ENCODE measurements around the gene KRTAP10-1.
A peak's percentile ranks its signal among the peaks of the same experiment; 100 is the strongest.

Gene KRTAP10-1

DNA sequence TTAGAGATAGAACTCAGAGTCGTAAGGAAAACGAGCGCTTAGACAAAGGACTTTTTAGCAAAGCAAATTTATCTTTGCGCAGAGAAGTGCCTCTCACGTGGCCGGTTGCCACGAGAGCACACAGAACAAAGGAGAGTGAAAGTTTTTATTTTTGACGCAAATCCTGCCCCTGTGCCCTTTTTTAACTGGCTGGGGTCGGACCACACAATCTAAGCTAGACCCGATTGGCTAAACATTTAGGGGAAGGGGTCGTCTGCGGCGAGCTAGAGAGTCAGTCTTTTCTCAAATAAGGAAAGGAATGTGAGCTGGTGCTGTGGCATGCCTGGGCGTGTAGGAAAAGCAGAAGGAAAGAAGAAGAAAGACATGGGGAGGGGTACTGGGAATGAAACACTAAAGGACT lies 8.9 kb upstream of the KRTAP10-1 start:
- Histone ChIP-seq H4K20me1 (ENCODE audit: insufficient read depth, low read length) (0 out of 2 replicates have a peak, but pooled peaks cover 3% of the 10 kb centered on the region), H3K9ac (ENCODE audit: low read depth, low read length) (no peak overlapping the region), H2AFZ (ENCODE audit: low read depth, low read length) (no peak overlapping the region), H3K4me2 (ENCODE audit: insufficient read depth, low read length) (no peak overlapping the region), H3K4me3 (ENCODE audit: low read depth in 1 of 2, low read length in 2 of 2) (no peak overlapping the region), H3K27ac (ENCODE audit: low read length) (no peak overlapping the region), H3K9me3 (ENCODE audit: insufficient read depth, low read length, severe bottlenecking) (no peaks in the 10 kb centered on the region), H3K79me2 (ENCODE audit: insufficient read depth, low read length) (no peaks in the 10 kb centered on the region), H3K27me3 (ENCODE audit: insufficient read depth, low read length, poor library complexity) (peaks cover 3% of the 10 kb centered on the region), H3K36me3 (ENCODE audit: insufficient read depth, low read length) (no peaks in the 10 kb centered on the region), H3K4me1 (ENCODE audit: insufficient read depth, low read length) (no peaks in the 10 kb centered on the region)
- TF ChIP-seq EZH2 (IDR thresholded peaks at IDR 0.05; ENCODE audit: borderline replicate concordance, low read depth, low read length, severe bottlenecking): no peak
- TF ChIP-seq, protein P1, sequence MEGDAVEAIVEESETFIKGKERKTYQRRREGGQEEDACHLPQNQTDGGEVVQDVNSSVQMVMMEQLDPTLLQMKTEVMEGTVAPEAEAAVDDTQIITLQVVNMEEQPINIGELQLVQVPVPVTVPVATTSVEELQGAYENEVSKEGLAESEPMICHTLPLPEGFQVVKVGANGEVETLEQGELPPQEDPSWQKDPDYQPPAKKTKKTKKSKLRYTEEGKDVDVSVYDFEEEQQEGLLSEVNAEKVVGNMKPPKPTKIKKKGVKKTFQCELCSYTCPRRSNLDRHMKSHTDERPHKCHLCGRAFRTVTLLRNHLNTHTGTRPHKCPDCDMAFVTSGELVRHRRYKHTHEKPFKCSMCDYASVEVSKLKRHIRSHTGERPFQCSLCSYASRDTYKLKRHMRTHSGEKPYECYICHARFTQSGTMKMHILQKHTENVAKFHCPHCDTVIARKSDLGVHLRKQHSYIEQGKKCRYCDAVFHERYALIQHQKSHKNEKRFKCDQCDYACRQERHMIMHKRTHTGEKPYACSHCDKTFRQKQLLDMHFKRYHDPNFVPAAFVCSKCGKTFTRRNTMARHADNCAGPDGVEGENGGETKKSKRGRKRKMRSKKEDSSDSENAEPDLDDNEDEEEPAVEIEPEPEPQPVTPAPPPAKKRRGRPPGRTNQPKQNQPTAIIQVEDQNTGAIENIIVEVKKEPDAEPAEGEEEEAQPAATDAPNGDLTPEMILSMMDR (IDR thresholded peaks at IDR 0.05; ENCODE audit: borderline replicate concordance, extremely low read depth, low read length, poor library complexity, severe bottlenecking): no peak
- DNase-seq (no peak), ATAC-seq (ENCODE audit: insufficient read depth, low read depth) (no peak)

DNA sequence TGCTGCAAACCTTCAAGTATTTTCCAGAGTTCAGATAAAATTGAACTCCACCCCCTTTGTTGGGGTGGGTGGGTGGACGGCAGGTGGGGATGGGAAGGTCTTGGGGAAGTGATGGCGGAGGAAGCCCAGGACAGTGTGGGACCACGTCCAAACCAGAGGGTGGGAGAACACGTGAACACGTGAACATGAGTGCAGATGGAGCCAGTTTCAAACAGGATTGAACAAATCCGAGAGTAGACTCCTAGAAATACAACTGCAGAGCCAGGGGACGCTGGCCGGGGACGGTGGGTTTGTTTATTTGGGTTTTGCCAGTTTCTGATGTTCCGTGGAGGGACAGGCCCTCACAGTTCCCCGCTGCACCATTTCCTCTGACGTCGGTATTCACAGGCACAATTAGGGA lies 8.4 kb upstream of the KRTAP10-1 start:
- DNase-seq (no peak), ATAC-seq (ENCODE audit: insufficient read depth, low read depth) (no peak)
- H2AFZ ChIP-seq (ENCODE audit: low read depth, low read length): no peak overlapping the region
- no peaks in the 10 kb centered on the region for H3K79me2 ChIP-seq (ENCODE audit: insufficient read depth, low read length)
- H3K27ac ChIP-seq (ENCODE audit: low read length): no peak overlapping the region
- no peak overlapping the region for H3K4me2 ChIP-seq (ENCODE audit: insufficient read depth, low read length)
- H3K27me3 ChIP-seq (ENCODE audit: insufficient read depth, low read length, poor library complexity): peaks cover 3% of the 10 kb centered on the region
- no peaks in the 10 kb centered on the region for H3K36me3 ChIP-seq (ENCODE audit: insufficient read depth, low read length)
- H3K4me1 ChIP-seq (ENCODE audit: insufficient read depth, low read length): no peaks in the 10 kb centered on the region
- no peaks in the 10 kb centered on the region for H3K9me3 ChIP-seq (ENCODE audit: insufficient read depth, low read length, severe bottlenecking)
- H4K20me1 ChIP-seq (ENCODE audit: insufficient read depth, low read length): 0 out of 2 replicates have a peak, but pooled peaks cover 3% of the 10 kb centered on the region
- no peak overlapping the region for H3K4me3 ChIP-seq (ENCODE audit: low read depth in 1 of 2, low read length in 2 of 2)
- TF ChIP-seq EZH2 (IDR thresholded peaks at IDR 0.05; ENCODE audit: borderline replicate concordance, low read depth, low read length, severe bottlenecking): no peak
- TF ChIP-seq, protein P1 (IDR thresholded peaks at IDR 0.05; ENCODE audit: borderline replicate concordance, extremely low read depth, low read length, poor library complexity, severe bottlenecking): no peak
- H3K9ac ChIP-seq (ENCODE audit: low read depth, low read length): no peak overlapping the region

DNA sequence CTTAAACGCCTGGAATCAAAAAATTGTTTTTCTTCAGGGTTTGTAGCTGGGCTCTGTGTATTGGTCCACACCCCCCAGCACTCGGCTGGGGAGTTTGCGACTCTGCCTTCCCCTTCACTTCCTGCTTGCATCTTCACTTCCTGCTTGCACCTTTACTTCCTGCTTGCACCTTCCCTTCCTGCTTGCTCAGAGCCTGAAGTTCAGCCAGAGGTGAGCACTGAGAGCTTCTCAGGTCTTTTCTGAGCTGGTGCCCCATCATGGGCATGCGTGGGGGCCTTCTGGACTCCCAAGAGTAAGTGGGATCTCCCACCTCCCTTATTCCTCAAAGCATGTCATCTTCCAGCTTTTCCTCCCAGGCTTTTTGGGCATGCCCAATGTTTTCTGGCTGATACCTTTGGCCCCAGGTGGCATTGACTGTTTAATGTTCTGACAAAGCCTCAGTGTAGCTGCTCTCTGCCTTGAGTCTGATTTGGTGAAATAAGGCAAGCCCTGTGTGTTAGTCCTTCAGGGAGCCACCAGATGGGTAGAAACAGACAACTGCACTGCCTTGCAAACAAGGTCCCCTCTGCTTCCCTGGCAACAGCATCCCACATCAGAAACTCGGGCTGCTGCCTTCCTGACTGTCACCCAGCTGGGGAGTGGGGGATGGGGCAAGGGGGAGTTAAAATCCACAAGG lies 7.8 kb upstream of the KRTAP10-1 start:
- peak; percentile 53; the same call in 2 of the 3 replicates for ATAC-seq (ENCODE audit: insufficient read depth, low read depth)
- Histone ChIP-seq H3K4me1 (ENCODE audit: insufficient read depth, low read length) (no peaks in the 10 kb centered on the region), H3K27ac (ENCODE audit: low read length) (no peak overlapping the region), H3K9ac (ENCODE audit: low read depth, low read length) (no peak overlapping the region), H3K9me3 (ENCODE audit: insufficient read depth, low read length, severe bottlenecking) (no peaks in the 10 kb centered on the region), H3K79me2 (ENCODE audit: insufficient read depth, low read length) (no peaks in the 10 kb centered on the region), H3K36me3 (ENCODE audit: insufficient read depth, low read length) (no peaks in the 10 kb centered on the region), H3K4me3 (ENCODE audit: low read depth in 1 of 2, low read length in 2 of 2) (no peak overlapping the region), H3K4me2 (ENCODE audit: insufficient read depth, low read length) (no peak overlapping the region), H4K20me1 (ENCODE audit: insufficient read depth, low read length) (0 out of 2 replicates have a peak, but pooled peaks cover 3% of the 10 kb centered on the region), H2AFZ (ENCODE audit: low read depth, low read length) (no peak overlapping the region), H3K27me3 (ENCODE audit: insufficient read depth, low read length, poor library complexity) (peaks cover 3% of the 10 kb centered on the region)
- DNase-seq: peak; percentile 22
- TF ChIP-seq, protein P1 (IDR thresholded peaks at IDR 0.05; ENCODE audit: borderline replicate concordance, extremely low read depth, low read length, poor library complexity, severe bottlenecking): no peak
- TF ChIP-seq EZH2 (IDR thresholded peaks at IDR 0.05; ENCODE audit: borderline replicate concordance, low read depth, low read length, severe bottlenecking): no peak

All from DND-41 (cell line).